ENCODE results near the gene PEX14.

Gene PEX14

GRCh38 chr1:10623686-10624145 lies 149.0 kb downstream of the PEX14 start:
- in situ Hi-C loops (cut with HindIII; ENCODE audit: low sequenced_read_pairs), result no loop called here
- H3K4me3 ChIP-seq (ENCODE audit: low read depth, low read length), result no peak overlapping the region
- TF ChIP-seq CTCF (IDR thresholded peaks at IDR 0.05; ENCODE audit: low read depth, low read length, missing control alignments), result no peak
- DNase-seq (ENCODE audit: low read depth), result no peak

- in situ Hi-C loops (cut with HindIII; ENCODE audit: low sequenced_read_pairs), result no loop called here
- TF ChIP-seq CTCF (IDR thresholded peaks at IDR 0.05; ENCODE audit: low read depth, low read length, missing control alignments), result no peak
- DNase-seq (ENCODE audit: low read depth), result no peak
Measured at GRCh38 chr1:10624256-10625050, 149.7 kb downstream of the PEX14 start.

GRCh38 chr1:10625076-10625475 lies 150.3 kb downstream of the PEX14 start:
- no peak for DNase-seq (ENCODE audit: low read depth)
- in situ Hi-C loops (cut with HindIII; ENCODE audit: low sequenced_read_pairs), result no loop called here
- no peak for TF ChIP-seq CTCF (IDR thresholded peaks at IDR 0.05; ENCODE audit: low read depth, low read length, missing control alignments)
- H3K4me3 ChIP-seq (ENCODE audit: low read depth, low read length), result no peak overlapping the region

More at GRCh38 chr1:10624256-10625050, 149.7 kb downstream of the PEX14 start:
- H3K4me3 ChIP-seq (ENCODE audit: low read depth, low read length), result no peak overlapping the region

- TF ChIP-seq CTCF (IDR thresholded peaks at IDR 0.05; ENCODE audit: low read depth, low read length, missing control alignments), result no peak
- DNase-seq (ENCODE audit: low read depth), result no peak
- in situ Hi-C loops (cut with HindIII; ENCODE audit: low sequenced_read_pairs), result no loop called here
- H3K4me3 ChIP-seq (ENCODE audit: low read depth, low read length), result no peak overlapping the region
Measured at GRCh38 chr1:10625554-10625953, 150.8 kb downstream of the PEX14 start.

GRCh38 chr1:10626131-10626731 lies 151.5 kb downstream of the PEX14 start:
- no peak for DNase-seq (ENCODE audit: low read depth)
- in situ Hi-C loops (cut with HindIII; ENCODE audit: low sequenced_read_pairs), result no loop called here
- no peak for TF ChIP-seq CTCF (IDR thresholded peaks at IDR 0.05; ENCODE audit: low read depth, low read length, missing control alignments)

GRCh38 chr1:10626791-10627410 lies 152.2 kb downstream of the PEX14 start:
- no peak for TF ChIP-seq CTCF (IDR thresholded peaks at IDR 0.05; ENCODE audit: low read depth, low read length, missing control alignments)
- no peak for DNase-seq (ENCODE audit: low read depth)
- H3K4me3 ChIP-seq (ENCODE audit: low read depth, low read length), result no peak overlapping the region
- in situ Hi-C loops (cut with HindIII; ENCODE audit: low sequenced_read_pairs), result no loop called here

More at GRCh38 chr1:10626131-10626731, 151.5 kb downstream of the PEX14 start:
- no peak overlapping the region for H3K4me3 ChIP-seq (ENCODE audit: low read depth, low read length)
